Endometrial microvascular endothelial cells (primary cell): ENCODE measurements around the gene GNPAT. TPM values are rescaled to one million over a fixed set of nuclear protein-coding genes. Genes with fewer than 3 reads are reported as not detected.

Experiments used
- in situ Hi-C: cut with HindIII; loops from 2 replicates; pipeline ENCODE4 v1.10.0; 2017; ENCODE audit warnings: low sequenced_read_pairs, low pct_unique_long_range_greater_than_20kb; ENCODE audit errors: inconsistent ontology term
- total RNA-seq: library from RNA; depleted of rRNA; stranded (reverse); fragments of >200 nt; gene quantifications from one replicate; pipeline ENCODE4 v1.2.3, GENCODE V29; 2015; ENCODE audit errors: inconsistent ontology term

The GNPAT gene
- total RNA-seq, 1 donor from 2014 or later = 64.5 TPM

- in situ Hi-C loops = no loop called here
Measured at GRCh38 chr1:231236208-231236591, 4.8 kb upstream of the GNPAT start.

- in situ Hi-C loops = no loop called here
Measured at GRCh38 chr1:231236938-231237337, 4.1 kb upstream of the GNPAT start.

- in situ Hi-C loops = no loop called here
Measured at GRCh38 chr1:231238298-231238697, 2.7 kb upstream of the GNPAT start.

GRCh38 chr1:231240531-231240882 is 505 bp upstream of the GNPAT start:
- in situ Hi-C loops = no loop called here

- in situ Hi-C loops = no loop called here
Measured at GRCh38 chr1:231241750-231242149, 738 bp downstream of the GNPAT start.

- in situ Hi-C loops = no loop called here
Measured at GRCh38 chr1:231242516-231243198, 1.6 kb downstream of the GNPAT start.

- in situ Hi-C loops = no loop called here
Measured at GRCh38 chr1:231248778-231249177, 7.8 kb downstream of the GNPAT start.

- in situ Hi-C loops = no loop called here
Measured at GRCh38 chr1:231252336-231252735, 11.3 kb downstream of the GNPAT start.

GRCh38 chr1:231260351-231260750 is 19.3 kb downstream of the GNPAT start:
- in situ Hi-C loops = no loop called here

GRCh38 chr1:231264642-231265041 is 23.6 kb downstream of the GNPAT start:
- in situ Hi-C loops = no loop called here

- in situ Hi-C loops = no loop called here
Measured at GRCh38 chr1:231265379-231265778, 24.4 kb downstream of the GNPAT start.

- in situ Hi-C loops = no loop called here
Measured at GRCh38 chr1:231266811-231267322, 25.9 kb downstream of the GNPAT start.

- in situ Hi-C loops = no loop called here
Measured at GRCh38 chr1:231272173-231272572, 31.2 kb downstream of the GNPAT start.

GRCh38 chr1:231272880-231273279 is 31.9 kb downstream of the GNPAT start:
- in situ Hi-C loops = no loop called here

- in situ Hi-C loops = no loop called here
Measured at GRCh38 chr1:231274119-231274825, 33.3 kb downstream of the GNPAT start.

- in situ Hi-C loops = no loop called here
Measured at GRCh38 chr1:231278100-231278790, 37.2 kb downstream of the GNPAT start.

- in situ Hi-C loops = no loop called here
Measured at GRCh38 chr1:231279081-231279480, 38.1 kb downstream of the GNPAT start.

- in situ Hi-C loops = no loop called here
Measured at GRCh38 chr1:231279683-231280082, 38.7 kb downstream of the GNPAT start.

GRCh38 chr1:231284441-231284840 is 43.4 kb downstream of the GNPAT start:
- in situ Hi-C loops = no loop called here

GRCh38 chr1:231286603-231287002 is 45.6 kb downstream of the GNPAT start:
- in situ Hi-C loops = no loop called here
